Liver (tissue), 9 donors: ENCODE data around the gene NRG3. TPM values are rescaled to one million over a fixed set of nuclear protein-coding genes. Genes with fewer than 3 reads are reported as not detected.

ENCODE experiments used
- DNase-seq: peaks from one replicate; pipeline ENCODE4 v3.0.0-alpha.2; 2017; ENCODE audit warnings: low spot score
- H3K27ac ChIP-seq, 2 donors: one replicate each; pipeline ENCODE4 v1.7.0; 2013; ENCODE audit warnings: inconsistent platforms in 2 of 2, low read length in 2 of 2, control low read depth in 1 of 2, low read depth in 1 of 2, mild to moderate bottlenecking in 1 of 2
- H3K27me3 ChIP-seq, 4 donors: one replicate each; pipeline versions ENCODE4 v1.6.1 to v1.7.0; 2013; ENCODE audit warnings: low read length in 3 of 4, inconsistent platforms in 1 of 4, mild to moderate bottlenecking in 1 of 4, moderate library complexity in 1 of 4; ENCODE audit not compliant: control insufficient read depth in 4 of 4, insufficient read depth in 4 of 4
- H3K36me3 ChIP-seq, 4 donors: one replicate each; pipeline versions ENCODE4 v1.6.1 to v1.7.0; 2013; ENCODE audit warnings: low read length in 3 of 4, mild to moderate bottlenecking in 3 of 4, low read depth in 1 of 4, moderate library complexity in 1 of 4; ENCODE audit not compliant: control insufficient read depth in 4 of 4, insufficient read depth in 3 of 4
- H3K4me1 ChIP-seq, 4 donors: one replicate each; pipeline versions ENCODE4 v1.6.1 to v1.7.0; 2013; ENCODE audit warnings: low read length in 3 of 4, mild to moderate bottlenecking in 3 of 4, moderate library complexity in 1 of 4; ENCODE audit not compliant: control insufficient read depth in 4 of 4, insufficient read depth in 4 of 4
- H3K4me3 ChIP-seq, 3 donors: one replicate each; pipeline versions ENCODE4 v1.6.1 to v1.7.0; 2013; ENCODE audit warnings: low read length in 3 of 3, control low read depth in 1 of 3, low read depth in 1 of 3, mild to moderate bottlenecking in 1 of 3
- H3K9ac ChIP-seq, 2 donors: one replicate each; pipeline ENCODE4 v1.7.0; 2013; ENCODE audit warnings: low read length in 2 of 2, mild to moderate bottlenecking in 2 of 2, moderate library complexity in 2 of 2, control low read depth in 1 of 2, low read depth in 1 of 2
- H3K9me3 ChIP-seq, 4 donors: one replicate each; pipeline versions ENCODE4 v1.6.1 to v1.7.0; 2013; ENCODE audit warnings: low read length in 3 of 4; ENCODE audit not compliant: control insufficient read depth in 4 of 4
- EGR1 ChIP-seq, 2 donors: IDR thresholded peaks; 2 replicates each; pipeline ENCODE4 v1.6.1; 2016 to 2018; ENCODE audit warnings: antibody characterized with exemption in 2 of 2, low read depth in 2 of 2
- FOXA1 ChIP-seq: IDR thresholded peaks from 2 replicates; pipeline ENCODE4 v1.6.1; 2016; ENCODE audit warnings: antibody characterized with exemption
- FOXA2 ChIP-seq: IDR thresholded peaks from 2 replicates; pipeline ENCODE4 v1.6.1; 2016; ENCODE audit warnings: antibody characterized with exemption
- GABPA ChIP-seq, 2 donors: IDR thresholded peaks in 1 of 2; conservative IDR thresholded peaks in 1 of 2; 2 replicates each; pipeline ENCODE4 v1.6.1; 2016; ENCODE audit warnings: antibody characterized with exemption in 2 of 2, mild to moderate bottlenecking in 1 of 2, moderate library complexity in 1 of 2
- HNF4A ChIP-seq, 2 donors: conservative IDR thresholded peaks; 2 replicates each; pipeline ENCODE4 v1.6.1; 2016; ENCODE audit warnings: antibody characterized with exemption in 2 of 2, mild to moderate bottlenecking in 2 of 2
- JUND ChIP-seq, 2 donors: IDR thresholded peaks; 2 replicates each; pipeline ENCODE4 v1.6.1; 2016; ENCODE audit warnings: antibody characterized with exemption in 2 of 2
- NR2F2 ChIP-seq: IDR thresholded peaks from 2 replicates; pipeline ENCODE4 v1.6.1; 2016; ENCODE audit warnings: antibody characterized with exemption
- RAD21 ChIP-seq, 2 donors: IDR thresholded peaks; 2 replicates each; pipeline ENCODE4 v1.6.1; 2016; ENCODE audit warnings: antibody characterized with exemption in 2 of 2, mild to moderate bottlenecking in 2 of 2
- RXRA ChIP-seq, 2 donors: IDR thresholded peaks; 2 replicates each; pipeline ENCODE4 v1.6.1; 2017 to 2018; ENCODE audit warnings: antibody characterized with exemption in 2 of 2, mild to moderate bottlenecking in 1 of 2
- SP1 ChIP-seq: IDR thresholded peaks from 2 replicates; pipeline ENCODE4 v1.6.1; 2018; ENCODE audit warnings: antibody characterized with exemption, mild to moderate bottlenecking
- TAF1 ChIP-seq: conservative IDR thresholded peaks from 2 replicates; pipeline ENCODE4 v1.6.1; 2016; ENCODE audit warnings: antibody characterized with exemption, mild to moderate bottlenecking
- YY1 ChIP-seq: IDR thresholded peaks from 2 replicates; pipeline ENCODE4 v1.6.1; 2016; ENCODE audit warnings: antibody characterized with exemption, mild to moderate bottlenecking
- WGBS: extraction: QIAGEN DNeasy Blood & Tissue Kit; methylation state at CpG from one replicate; pipeline ENCODE4 v1.1.7; 2013; 5-methylcytosine and 5-hydroxymethylcytosine counted together
- polyA plus RNA-seq, 2 donors: library from polyadenylated mRNA; stranded (reverse) in 1 of 2; unstranded in 1 of 2; fragments of 200-250 nt in 1 of 2; fragments of >200 nt in 1 of 2; fragmentation: Nextera tagmentation in 1 of 2; extraction: Ambion mirVana in 1 of 2; gene quantifications; one replicate each; pipeline versions ENCODE4 v1.2.1 to v1.2.3, GENCODE V29; 2013 to 2015
- total RNA-seq, 2 donors: library from RNA; depleted of rRNA; stranded (reverse); fragments of >200 nt; gene quantifications; one replicate each; pipeline ENCODE4 v1.2.3, GENCODE V29; 2014
- TF ChIP-seq, protein P1 (sequence below): IDR thresholded peaks from 2 replicates; pipeline ENCODE4 v1.6.1; 2016; ENCODE audit warnings: antibody characterized with exemption, mild to moderate bottlenecking
- TF ChIP-seq, protein P2 (sequence below): IDR thresholded peaks from 2 replicates; pipeline ENCODE4 v1.6.1; 2016; ENCODE audit warnings: antibody characterized with exemption
- TF ChIP-seq, protein P3 (sequence below): IDR thresholded peaks from 2 replicates; pipeline ENCODE4 v1.6.1; 2016; ENCODE audit warnings: antibody characterized with exemption
- TF ChIP-seq, protein P4 (sequence below): IDR thresholded peaks from 2 replicates; pipeline ENCODE4 v1.6.1; 2016; ENCODE audit warnings: antibody characterized with exemption
- TF ChIP-seq, protein P5 (sequence below): fragments of 150-350 bp; IDR thresholded peaks from 2 replicates; pipeline ENCODE4 v1.5.1; 2017; ENCODE audit warnings: improper control_type of control experiment, low read depth, low read length; ENCODE audit not compliant: missing input control
- donor health status: healthy.
- donor health status: healthy.
- donor health status: healthy.
- donor health status: healthy.
- donor health status: healthy.

NRG3 gene
- total and polyA plus RNA-seq, 4 donors: 0.24 to 3.7 (median 0.38) TPM

DNA sequence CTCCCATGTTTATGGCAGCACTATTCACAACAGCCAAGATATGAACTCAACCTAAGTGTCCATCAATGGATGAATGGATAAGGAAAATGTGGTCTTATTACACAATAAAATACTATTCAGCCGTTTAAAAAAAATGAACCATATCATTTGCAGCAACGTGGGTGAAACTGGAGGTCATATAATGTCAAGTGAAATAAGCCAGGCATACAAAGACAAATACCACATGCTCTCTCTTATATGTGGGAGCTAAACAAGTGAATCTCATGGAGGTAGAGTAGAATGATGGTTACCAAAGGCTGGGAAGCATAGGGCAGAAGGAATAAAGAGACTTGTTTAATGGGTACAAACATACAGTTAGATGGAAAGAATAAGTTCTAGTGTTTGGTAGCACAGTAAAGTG lies 699.1 kb downstream of the NRG3 start:
- H3K36me3 ChIP-seq: no peaks in the 10 kb centered on the region
- H3K27me3 ChIP-seq: no peaks in the 10 kb centered on the region
- H3K4me3 ChIP-seq: no peak overlapping the region
- WGBS: 61% methylated on average over 2 of the region's 2 CpGs
- H3K9ac ChIP-seq: no peak overlapping the region
- TF ChIP-seq, protein P1, sequence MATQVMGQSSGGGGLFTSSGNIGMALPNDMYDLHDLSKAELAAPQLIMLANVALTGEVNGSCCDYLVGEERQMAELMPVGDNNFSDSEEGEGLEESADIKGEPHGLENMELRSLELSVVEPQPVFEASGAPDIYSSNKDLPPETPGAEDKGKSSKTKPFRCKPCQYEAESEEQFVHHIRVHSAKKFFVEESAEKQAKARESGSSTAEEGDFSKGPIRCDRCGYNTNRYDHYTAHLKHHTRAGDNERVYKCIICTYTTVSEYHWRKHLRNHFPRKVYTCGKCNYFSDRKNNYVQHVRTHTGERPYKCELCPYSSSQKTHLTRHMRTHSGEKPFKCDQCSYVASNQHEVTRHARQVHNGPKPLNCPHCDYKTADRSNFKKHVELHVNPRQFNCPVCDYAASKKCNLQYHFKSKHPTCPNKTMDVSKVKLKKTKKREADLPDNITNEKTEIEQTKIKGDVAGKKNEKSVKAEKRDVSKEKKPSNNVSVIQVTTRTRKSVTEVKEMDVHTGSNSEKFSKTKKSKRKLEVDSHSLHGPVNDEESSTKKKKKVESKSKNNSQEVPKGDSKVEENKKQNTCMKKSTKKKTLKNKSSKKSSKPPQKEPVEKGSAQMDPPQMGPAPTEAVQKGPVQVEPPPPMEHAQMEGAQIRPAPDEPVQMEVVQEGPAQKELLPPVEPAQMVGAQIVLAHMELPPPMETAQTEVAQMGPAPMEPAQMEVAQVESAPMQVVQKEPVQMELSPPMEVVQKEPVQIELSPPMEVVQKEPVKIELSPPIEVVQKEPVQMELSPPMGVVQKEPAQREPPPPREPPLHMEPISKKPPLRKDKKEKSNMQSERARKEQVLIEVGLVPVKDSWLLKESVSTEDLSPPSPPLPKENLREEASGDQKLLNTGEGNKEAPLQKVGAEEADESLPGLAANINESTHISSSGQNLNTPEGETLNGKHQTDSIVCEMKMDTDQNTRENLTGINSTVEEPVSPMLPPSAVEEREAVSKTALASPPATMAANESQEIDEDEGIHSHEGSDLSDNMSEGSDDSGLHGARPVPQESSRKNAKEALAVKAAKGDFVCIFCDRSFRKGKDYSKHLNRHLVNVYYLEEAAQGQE: no peak
- no peak for TF ChIP-seq RAD21 (IDR thresholded peaks at IDR 0.05)
- TF ChIP-seq, protein P2, sequence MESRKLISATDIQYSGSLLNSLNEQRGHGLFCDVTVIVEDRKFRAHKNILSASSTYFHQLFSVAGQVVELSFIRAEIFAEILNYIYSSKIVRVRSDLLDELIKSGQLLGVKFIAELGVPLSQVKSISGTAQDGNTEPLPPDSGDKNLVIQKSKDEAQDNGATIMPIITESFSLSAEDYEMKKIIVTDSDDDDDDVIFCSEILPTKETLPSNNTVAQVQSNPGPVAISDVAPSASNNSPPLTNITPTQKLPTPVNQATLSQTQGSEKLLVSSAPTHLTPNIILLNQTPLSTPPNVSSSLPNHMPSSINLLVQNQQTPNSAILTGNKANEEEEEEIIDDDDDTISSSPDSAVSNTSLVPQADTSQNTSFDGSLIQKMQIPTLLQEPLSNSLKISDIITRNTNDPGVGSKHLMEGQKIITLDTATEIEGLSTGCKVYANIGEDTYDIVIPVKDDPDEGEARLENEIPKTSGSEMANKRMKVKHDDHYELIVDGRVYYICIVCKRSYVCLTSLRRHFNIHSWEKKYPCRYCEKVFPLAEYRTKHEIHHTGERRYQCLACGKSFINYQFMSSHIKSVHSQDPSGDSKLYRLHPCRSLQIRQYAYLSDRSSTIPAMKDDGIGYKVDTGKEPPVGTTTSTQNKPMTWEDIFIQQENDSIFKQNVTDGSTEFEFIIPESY: no peak
- no peak for TF ChIP-seq NR2F2
- TF ChIP-seq SP1: no peak
- no peak for TF ChIP-seq TAF1
- no peak for TF ChIP-seq JUND (IDR thresholded peaks at IDR 0.05)
- no peak for TF ChIP-seq YY1
- TF ChIP-seq HNF4A (conservative IDR thresholded peaks at IDR 0.05): no peak
- no peak for TF ChIP-seq FOXA1
- no peak for TF ChIP-seq EGR1 (IDR thresholded peaks at IDR 0.05; ENCODE audit: low read depth in 2 of 2)
- no peak for TF ChIP-seq FOXA2
- TF ChIP-seq, protein P3, sequence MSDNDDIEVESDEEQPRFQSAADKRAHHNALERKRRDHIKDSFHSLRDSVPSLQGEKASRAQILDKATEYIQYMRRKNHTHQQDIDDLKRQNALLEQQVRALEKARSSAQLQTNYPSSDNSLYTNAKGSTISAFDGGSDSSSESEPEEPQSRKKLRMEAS: no peak
- TF ChIP-seq, protein P4, sequence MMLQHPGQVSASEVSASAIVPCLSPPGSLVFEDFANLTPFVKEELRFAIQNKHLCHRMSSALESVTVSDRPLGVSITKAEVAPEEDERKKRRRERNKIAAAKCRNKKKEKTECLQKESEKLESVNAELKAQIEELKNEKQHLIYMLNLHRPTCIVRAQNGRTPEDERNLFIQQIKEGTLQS: no peak
- H3K9me3 ChIP-seq: no peaks in the 10 kb centered on the region
- H3K27ac ChIP-seq: no peak overlapping the region
- no peaks in the 10 kb centered on the region for H3K4me1 ChIP-seq
- DNase-seq: no peak

DNA sequence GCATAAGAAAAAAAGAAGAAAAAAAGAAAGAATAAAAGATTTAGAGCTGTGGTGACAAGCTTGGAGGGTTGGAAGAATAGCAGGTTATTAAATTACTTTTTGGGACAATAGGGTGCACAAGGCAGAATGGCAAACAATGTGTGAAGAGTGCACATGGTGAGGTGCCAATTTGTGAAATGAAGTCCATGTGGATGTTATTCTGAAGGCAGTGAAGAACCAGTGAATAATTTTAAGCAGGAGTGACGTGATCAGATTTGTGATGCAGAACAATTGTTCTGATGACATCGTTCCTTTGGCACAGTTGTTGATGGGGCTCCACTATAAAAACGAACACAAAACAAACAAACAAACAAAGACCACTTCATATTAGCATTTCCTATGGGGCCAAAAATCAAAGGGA lies 700.3 kb downstream of the NRG3 start:
- DNase-seq: no peak
- Histone ChIP-seq H3K9me3 (no peaks in the 10 kb centered on the region), H3K9ac (no peak overlapping the region), H3K4me3 (no peak overlapping the region), H3K27me3 (no peaks in the 10 kb centered on the region), H3K4me1 (no peaks in the 10 kb centered on the region), H3K36me3 (no peaks in the 10 kb centered on the region), H3K27ac (no peak overlapping the region)
- 74% methylated on average over 3 of the region's 3 CpGs for WGBS
- no peak for TF ChIP-seq JUND (IDR thresholded peaks at IDR 0.05)
- TF ChIP-seq FOXA1: no peak
- no peak for TF ChIP-seq FOXA2
- TF ChIP-seq TAF1: no peak
- no peak for TF ChIP-seq RAD21 (IDR thresholded peaks at IDR 0.05)
- no peak for TF ChIP-seq YY1
- TF ChIP-seq, protein P4: no peak
- TF ChIP-seq, protein P1: no peak
- TF ChIP-seq SP1: no peak
- TF ChIP-seq, protein P3: no peak
- TF ChIP-seq HNF4A (conservative IDR thresholded peaks at IDR 0.05): no peak
- no peak for TF ChIP-seq EGR1 (IDR thresholded peaks at IDR 0.05; ENCODE audit: low read depth in 2 of 2)
- no peak for TF ChIP-seq RXRA (IDR thresholded peaks at IDR 0.05)
- TF ChIP-seq, protein P5, sequence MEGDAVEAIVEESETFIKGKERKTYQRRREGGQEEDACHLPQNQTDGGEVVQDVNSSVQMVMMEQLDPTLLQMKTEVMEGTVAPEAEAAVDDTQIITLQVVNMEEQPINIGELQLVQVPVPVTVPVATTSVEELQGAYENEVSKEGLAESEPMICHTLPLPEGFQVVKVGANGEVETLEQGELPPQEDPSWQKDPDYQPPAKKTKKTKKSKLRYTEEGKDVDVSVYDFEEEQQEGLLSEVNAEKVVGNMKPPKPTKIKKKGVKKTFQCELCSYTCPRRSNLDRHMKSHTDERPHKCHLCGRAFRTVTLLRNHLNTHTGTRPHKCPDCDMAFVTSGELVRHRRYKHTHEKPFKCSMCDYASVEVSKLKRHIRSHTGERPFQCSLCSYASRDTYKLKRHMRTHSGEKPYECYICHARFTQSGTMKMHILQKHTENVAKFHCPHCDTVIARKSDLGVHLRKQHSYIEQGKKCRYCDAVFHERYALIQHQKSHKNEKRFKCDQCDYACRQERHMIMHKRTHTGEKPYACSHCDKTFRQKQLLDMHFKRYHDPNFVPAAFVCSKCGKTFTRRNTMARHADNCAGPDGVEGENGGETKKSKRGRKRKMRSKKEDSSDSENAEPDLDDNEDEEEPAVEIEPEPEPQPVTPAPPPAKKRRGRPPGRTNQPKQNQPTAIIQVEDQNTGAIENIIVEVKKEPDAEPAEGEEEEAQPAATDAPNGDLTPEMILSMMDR: no peak
- TF ChIP-seq NR2F2: no peak
- TF ChIP-seq GABPA (IDR thresholded peaks at IDR 0.05 in 1 of 2, conservative IDR thresholded peaks at IDR 0.05 in 1 of 2): no peak
